Neural progenitor cell (in vitro differentiated cells): ENCODE measurements around the gene GNG12.

ENCODE experiments used
- EZH2 ChIP-seq: fragments of 200-600 bp; sonication (generic); IDR thresholded peaks from 2 replicates; pipeline ENCODE4 v1.6.1; 2017; ENCODE audit warnings: antibody characterized with exemption, mild to moderate bottlenecking, moderate library complexity
- TF ChIP-seq, protein P1 (sequence below): fragments of 200-600 bp; sonication (generic); IDR thresholded peaks from 2 replicates; pipeline ENCODE4 v1.5.1; 2017; ENCODE audit warnings: antibody characterized with exemption, mild to moderate bottlenecking

DNA sequence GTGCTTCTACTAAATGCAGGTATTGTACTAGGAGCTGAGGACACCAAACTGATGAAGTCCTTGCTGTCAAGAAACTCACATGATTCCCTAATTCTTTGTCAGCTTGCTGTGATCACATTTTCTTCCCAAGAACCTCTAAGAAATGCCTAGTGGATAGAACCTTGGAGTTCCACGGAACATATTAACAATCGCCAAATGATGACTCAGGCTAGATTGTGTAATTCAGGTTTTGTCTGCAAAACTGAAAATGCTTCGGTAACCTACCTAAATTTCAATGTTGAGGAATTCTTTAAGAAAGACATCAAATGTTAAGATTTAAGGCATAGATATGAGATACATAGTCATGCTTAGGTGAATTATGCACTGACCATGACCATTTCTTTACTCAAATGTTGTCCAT is 150.0 kb downstream of the GNG12 start:
- TF ChIP-seq, protein P1, sequence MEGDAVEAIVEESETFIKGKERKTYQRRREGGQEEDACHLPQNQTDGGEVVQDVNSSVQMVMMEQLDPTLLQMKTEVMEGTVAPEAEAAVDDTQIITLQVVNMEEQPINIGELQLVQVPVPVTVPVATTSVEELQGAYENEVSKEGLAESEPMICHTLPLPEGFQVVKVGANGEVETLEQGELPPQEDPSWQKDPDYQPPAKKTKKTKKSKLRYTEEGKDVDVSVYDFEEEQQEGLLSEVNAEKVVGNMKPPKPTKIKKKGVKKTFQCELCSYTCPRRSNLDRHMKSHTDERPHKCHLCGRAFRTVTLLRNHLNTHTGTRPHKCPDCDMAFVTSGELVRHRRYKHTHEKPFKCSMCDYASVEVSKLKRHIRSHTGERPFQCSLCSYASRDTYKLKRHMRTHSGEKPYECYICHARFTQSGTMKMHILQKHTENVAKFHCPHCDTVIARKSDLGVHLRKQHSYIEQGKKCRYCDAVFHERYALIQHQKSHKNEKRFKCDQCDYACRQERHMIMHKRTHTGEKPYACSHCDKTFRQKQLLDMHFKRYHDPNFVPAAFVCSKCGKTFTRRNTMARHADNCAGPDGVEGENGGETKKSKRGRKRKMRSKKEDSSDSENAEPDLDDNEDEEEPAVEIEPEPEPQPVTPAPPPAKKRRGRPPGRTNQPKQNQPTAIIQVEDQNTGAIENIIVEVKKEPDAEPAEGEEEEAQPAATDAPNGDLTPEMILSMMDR: no peak
- no peak for TF ChIP-seq EZH2
